Choroid plexus epithelial cell (primary cell): ENCODE data around the gene C10orf71.

Experiments
- DNase-seq: peaks from one replicate; pipeline ENCODE4 v3.0.0-alpha.2; 2010; ENCODE audit warnings: low read depth
- H3K4me3 ChIP-seq: 2 replicates; pipeline ENCODE4 v1.5.1; 2011; ENCODE audit warnings: low read depth, mild to moderate bottlenecking, control low read depth, low read length, moderate library complexity
- TF ChIP-seq, protein P1 (sequence below): conservative IDR thresholded peaks from 2 replicates; pipeline ENCODE4 v1.5.1; 2011; ENCODE audit warnings: low read depth, mild to moderate bottlenecking, control low read depth, inconsistent platforms, low read length, moderate library complexity

The C10orf71 gene

DNA sequence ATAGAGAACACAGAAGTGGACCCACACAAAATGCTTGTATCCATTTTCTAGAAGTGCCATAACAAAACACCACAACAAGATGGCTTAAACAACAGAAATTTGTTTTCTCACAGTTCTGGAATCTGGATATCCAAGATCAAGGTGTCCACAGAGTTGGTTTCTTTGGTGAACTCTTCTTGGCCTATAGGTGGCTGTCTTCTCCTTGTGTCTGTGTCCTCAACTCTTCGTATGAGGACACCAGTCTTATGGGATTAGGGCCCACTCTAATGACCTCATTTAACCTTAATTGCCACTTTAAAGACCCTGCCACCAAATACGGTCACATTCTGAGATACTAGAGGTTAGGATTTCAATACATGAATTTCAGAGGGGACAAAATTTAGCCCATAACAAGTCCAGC, 30.8 kb upstream of the C10orf71 start:
- H3K4me3 ChIP-seq, result no peak overlapping the region
- DNase-seq, result no peak
- TF ChIP-seq, protein P1, sequence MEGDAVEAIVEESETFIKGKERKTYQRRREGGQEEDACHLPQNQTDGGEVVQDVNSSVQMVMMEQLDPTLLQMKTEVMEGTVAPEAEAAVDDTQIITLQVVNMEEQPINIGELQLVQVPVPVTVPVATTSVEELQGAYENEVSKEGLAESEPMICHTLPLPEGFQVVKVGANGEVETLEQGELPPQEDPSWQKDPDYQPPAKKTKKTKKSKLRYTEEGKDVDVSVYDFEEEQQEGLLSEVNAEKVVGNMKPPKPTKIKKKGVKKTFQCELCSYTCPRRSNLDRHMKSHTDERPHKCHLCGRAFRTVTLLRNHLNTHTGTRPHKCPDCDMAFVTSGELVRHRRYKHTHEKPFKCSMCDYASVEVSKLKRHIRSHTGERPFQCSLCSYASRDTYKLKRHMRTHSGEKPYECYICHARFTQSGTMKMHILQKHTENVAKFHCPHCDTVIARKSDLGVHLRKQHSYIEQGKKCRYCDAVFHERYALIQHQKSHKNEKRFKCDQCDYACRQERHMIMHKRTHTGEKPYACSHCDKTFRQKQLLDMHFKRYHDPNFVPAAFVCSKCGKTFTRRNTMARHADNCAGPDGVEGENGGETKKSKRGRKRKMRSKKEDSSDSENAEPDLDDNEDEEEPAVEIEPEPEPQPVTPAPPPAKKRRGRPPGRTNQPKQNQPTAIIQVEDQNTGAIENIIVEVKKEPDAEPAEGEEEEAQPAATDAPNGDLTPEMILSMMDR, result no peak

DNA sequence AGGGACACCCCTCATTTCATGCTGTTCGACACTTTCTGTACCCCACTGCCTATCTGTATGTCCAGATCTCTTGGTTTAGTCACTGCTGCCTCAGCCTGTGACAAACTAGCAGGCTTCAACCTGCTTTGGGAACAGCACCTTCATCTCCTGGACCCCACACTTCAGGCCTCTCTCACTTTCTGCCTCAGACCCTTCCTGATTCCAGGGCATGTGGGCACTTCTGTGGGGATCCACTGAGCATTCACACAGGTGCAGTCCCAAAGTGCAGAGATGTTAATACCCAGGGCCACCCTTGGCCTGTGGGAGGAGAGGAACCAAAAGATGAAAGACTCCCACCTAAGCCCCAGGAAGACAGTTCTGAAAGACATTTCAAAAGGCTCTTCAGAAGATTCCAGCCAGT, 29.4 kb upstream of the C10orf71 start:
- TF ChIP-seq, protein P1, result no peak
- no peak overlapping the region for H3K4me3 ChIP-seq
- DNase-seq, result no peak

DNA sequence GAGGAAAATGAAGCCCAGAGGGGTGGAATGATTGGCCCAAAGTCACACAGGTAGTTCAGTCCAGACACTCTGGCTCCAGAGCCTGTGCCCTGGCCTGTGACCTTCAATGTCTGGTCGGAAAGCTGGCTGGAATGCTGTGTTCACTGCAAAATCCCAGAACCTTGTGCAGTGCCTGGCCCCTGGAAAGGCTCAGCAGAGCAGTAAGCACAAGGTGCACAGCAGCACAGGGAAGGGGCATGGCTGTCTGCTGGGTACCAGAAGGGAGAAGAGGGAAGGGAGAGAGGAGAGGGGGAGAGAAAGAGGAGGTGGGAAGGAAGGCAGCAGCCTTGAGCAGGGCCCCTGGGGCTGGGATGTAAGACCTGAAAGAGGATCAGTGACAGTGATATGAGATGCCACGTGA, 28.4 kb upstream of the C10orf71 start:
- no peak for DNase-seq
- no peak overlapping the region for H3K4me3 ChIP-seq
- TF ChIP-seq, protein P1, result no peak

DNA sequence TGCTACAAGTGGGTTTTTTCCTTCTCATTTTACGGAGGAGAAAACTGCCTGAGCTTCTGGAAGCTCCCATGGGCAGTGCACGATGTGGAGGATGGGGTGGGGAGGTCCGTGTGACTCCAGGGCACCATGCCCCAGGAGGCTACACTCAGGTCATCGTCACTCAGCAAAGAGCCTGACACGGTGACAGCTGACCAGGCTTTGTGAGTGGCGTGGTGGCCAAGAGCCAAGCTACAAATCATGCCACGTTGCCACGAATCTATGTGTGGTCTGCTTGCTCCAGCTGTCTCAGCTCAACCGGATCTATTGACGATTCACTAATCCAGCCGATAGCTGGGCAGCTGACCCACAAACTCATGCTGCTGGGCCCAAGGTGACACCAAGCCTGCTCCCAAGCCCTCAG, 27.6 kb upstream of the C10orf71 start:
- TF ChIP-seq, protein P1, result no peak
- no peak overlapping the region for H3K4me3 ChIP-seq
- DNase-seq, result no peak

DNA sequence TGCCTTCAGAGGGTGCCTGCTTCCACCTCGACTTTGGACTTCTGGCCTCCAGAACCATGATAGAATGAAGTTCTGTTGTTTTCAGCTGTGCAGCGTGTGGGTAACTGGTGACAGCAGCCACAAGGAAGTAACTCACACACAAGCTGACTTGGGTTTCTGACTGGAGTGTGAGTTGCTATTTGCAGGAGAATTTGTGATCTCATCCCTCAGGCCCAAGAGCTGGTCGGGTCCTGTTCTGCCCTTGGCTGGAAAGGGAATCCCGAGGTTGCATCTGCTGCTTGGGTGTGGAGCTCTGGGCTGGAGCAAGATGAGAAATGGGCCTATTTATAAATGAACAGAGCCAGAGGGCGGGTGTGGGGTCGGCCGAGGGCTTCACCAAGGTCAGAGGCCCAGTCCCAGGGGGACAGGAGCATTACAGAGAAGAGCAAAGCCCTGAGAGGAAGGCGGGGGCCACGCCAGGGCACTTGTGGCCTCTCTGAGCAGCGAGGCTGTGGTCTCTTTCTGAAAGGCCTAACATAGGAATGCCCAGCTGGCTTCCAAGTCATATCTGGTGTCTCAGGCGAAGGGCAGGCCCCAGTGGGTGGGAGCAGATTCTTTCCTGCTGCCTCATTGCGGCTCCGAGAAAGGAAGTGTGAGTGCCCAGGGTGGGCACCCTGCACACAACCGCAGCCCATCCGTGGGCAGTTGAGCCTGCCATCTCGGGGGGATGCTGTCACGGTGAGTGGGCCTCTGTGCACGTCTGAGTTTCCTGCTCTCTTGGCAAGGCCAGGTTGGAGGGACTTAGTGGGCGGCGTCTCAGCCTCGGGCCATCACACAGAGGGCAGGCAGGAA, 26.5 kb upstream of the C10orf71 start:
- TF ChIP-seq, protein P1, result no peak
- peak; percentile 13 for DNase-seq
- H3K4me3 ChIP-seq, result no peak overlapping the region

DNA sequence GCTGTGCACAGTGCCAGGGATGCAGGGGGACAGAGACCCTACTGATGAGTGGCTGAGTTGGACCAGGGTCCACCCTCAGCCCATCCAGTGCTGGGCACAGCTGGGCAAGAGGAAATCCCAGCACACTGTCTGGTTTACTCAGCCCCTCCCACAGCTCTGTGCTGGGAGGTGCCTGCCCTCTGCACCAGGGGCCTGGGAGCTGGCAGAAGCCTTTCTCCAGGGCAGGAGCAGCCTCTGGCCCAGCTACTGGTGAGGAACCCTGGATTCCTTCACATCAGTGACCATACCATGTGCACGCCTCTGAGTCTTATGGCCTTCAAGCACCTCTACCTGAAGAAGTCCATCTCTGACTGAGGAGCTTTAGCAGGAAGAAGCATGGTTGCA, 25.9 kb upstream of the C10orf71 start:
- TF ChIP-seq, protein P1, result no peak
- no peak overlapping the region for H3K4me3 ChIP-seq
- DNase-seq, result no peak

DNA sequence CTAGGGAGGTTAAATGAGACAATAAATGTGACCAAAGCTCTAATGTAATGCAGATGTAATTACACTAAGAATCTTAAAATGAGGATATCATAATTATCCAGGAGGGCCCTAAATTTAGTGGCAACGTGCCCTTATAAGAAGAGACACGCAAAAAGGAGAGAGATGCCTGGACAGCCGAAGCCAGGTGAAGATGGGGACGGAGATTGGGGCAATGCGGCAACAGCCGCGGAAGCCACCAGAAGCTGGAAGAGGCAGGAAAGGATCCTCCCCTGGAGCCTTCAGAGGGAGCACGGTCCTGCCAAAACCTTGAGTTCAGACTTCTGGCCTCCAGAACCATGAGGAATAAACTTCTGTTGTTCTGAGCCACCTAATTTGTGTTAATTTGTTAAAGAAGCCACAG, 25.3 kb upstream of the C10orf71 start:
- no peak overlapping the region for H3K4me3 ChIP-seq
- DNase-seq, result no peak
- TF ChIP-seq, protein P1, result no peak
